ENCODE measurements around the gene HOXA9.

GRCh38 chr7:27151341-27151930, 13.9 kb downstream of the HOXA9 start:
- TF ChIP-seq, protein P1, sequence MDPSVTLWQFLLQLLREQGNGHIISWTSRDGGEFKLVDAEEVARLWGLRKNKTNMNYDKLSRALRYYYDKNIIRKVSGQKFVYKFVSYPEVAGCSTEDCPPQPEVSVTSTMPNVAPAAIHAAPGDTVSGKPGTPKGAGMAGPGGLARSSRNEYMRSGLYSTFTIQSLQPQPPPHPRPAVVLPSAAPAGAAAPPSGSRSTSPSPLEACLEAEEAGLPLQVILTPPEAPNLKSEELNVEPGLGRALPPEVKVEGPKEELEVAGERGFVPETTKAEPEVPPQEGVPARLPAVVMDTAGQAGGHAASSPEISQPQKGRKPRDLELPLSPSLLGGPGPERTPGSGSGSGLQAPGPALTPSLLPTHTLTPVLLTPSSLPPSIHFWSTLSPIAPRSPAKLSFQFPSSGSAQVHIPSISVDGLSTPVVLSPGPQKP (IDR thresholded peaks at IDR 0.05; ENCODE audit: borderline replicate concordance, low read depth, low read length) = no peak
- TF ChIP-seq, protein P2, sequence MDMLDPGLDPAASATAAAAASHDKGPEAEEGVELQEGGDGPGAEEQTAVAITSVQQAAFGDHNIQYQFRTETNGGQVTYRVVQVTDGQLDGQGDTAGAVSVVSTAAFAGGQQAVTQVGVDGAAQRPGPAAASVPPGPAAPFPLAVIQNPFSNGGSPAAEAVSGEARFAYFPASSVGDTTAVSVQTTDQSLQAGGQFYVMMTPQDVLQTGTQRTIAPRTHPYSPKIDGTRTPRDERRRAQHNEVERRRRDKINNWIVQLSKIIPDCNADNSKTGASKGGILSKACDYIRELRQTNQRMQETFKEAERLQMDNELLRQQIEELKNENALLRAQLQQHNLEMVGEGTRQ (IDR thresholded peaks at IDR 0.05; ENCODE audit: low read depth, low read length) = no peak
- TF ChIP-seq CTCF (conservative IDR thresholded peaks at IDR 0.05; ENCODE audit: low read depth, low read length) (no peak), RAD21 (IDR thresholded peaks at IDR 0.05; ENCODE audit: low read length) (no peak), POLR2A (IDR thresholded peaks at IDR 0.05; ENCODE audit: low read depth, low read length) (no peak), BHLHE40 (IDR thresholded peaks at IDR 0.05; ENCODE audit: low read depth, low read length) (no peak), CEBPB (IDR thresholded peaks at IDR 0.05; ENCODE audit: low read depth, low read length) (no peak), MXI1 (IDR thresholded peaks at IDR 0.05; ENCODE audit: borderline replicate concordance, low read depth, low read length) (no peak), MAFK (IDR thresholded peaks at IDR 0.05; ENCODE audit: low read depth, low read length) (no peak), FOS (IDR thresholded peaks at IDR 0.05; ENCODE audit: low read depth, low read length) (no peak), RFX5 (IDR thresholded peaks at IDR 0.05; ENCODE audit: low read depth, low read length) (no peak), RCOR1 (IDR thresholded peaks at IDR 0.05; ENCODE audit: insufficient replicate concordance, low read length) (no peak), SMC3 (IDR thresholded peaks at IDR 0.05; ENCODE audit: low read depth, low read length) (no peak)

All from IMR-90 (cell line).